T-helper 22 cell (primary cell): Measurements from ENCODE around the gene INPP5D.

Source experiments
- DNase-seq: peaks from one replicate; pipeline ENCODE4 v3.0.0-alpha.2; 2020; ENCODE audit warnings: low read depth

The INPP5D gene

DNA sequence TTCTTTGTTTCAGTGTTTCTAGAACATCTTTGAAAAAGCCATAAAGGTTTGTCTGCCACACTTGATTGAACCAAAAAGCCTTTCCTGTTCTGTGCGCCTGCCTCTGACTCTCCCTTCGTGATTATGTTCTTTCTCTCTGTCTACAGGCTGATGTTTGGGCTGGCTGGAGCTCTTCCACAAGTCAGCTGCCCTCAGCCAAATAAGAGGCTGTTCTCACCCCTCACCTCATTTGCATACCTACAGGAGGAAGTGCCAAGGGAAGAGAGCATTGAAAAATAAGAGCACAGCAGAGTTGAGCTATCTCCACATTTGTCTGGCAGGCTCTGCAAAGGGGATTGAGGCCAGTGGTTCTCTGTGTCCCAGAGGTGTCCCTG is 15.8 kb downstream of the INPP5D start:
- DNase-seq: no peak

DNA sequence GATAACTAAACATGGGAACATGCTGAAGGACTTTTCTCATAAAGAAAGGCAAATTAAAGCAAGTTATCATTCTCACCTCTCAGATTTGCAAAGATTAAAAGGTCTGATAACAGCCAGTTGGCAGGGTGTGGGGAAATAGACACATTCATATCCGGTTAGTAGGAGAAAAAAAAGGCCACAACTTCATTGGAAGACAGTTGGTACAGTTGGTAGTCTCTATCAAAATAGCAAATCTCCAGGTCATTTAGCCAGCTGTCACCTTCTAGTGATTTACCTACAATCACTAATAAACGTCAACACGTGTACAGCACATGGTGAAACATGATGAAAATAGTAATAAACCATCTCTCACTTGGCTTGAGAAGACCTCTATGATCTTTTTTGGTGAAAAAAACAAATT is 16.6 kb downstream of the INPP5D start:
- DNase-seq: no peak

DNA sequence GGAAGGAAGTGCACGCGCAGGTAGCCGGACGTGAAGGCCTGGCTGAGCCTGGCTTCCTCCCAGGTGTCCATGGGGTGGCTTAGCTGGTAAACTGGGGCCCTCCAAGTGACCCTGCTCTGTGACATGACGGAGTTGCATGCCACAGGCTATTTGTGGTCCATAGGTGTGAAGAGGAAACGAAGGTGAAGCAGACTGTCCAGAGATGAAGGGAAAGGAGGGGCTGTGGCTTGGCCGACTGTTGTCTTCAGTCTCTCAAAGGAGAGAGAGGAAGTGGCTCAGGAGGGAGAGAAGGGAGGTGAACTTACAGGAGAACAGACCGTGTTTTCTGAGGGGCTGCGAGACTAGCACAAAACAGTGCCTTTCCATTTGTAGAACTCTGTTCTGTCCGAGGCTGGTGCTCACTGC is 19.3 kb downstream of the INPP5D start:
- no peak for DNase-seq

- no peak for DNase-seq
Measured at GRCh38 chr2:233079953-233080835, 20.1 kb downstream of the INPP5D start.

GRCh38 chr2:233080836-233081229 is 20.7 kb downstream of the INPP5D start:
- no peak for DNase-seq

- DNase-seq: peak; percentile 63
Measured at GRCh38 chr2:233081232-233081730, 21.1 kb downstream of the INPP5D start.

DNA sequence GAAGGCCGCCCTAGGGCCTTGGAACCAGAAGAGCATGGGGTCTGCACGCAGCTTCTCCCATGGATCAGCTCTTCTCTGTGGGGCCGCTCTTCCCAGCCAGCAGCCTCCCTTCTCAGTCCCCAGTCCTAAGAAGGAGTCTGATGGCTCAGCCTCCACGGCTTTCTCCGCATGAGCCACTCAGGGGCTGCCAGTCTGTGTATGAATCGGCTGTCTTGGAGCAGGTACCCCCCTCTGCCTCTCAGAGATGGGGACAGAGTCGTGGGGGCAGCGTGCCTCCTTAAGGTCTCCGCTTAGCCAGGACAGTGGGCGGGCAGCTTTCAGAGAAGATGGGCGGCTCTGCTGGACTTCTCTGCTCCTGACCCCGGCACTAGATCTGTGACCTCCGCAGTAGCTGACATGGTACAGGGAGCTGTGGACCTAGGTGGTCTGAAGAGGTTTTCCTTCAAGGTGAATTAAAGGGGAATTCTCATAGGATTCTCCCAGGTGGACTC is 21.6 kb downstream of the INPP5D start:
- DNase-seq: no peak

- no peak for DNase-seq
Measured at GRCh38 chr2:233082222-233082930, 22.2 kb downstream of the INPP5D start.

DNA sequence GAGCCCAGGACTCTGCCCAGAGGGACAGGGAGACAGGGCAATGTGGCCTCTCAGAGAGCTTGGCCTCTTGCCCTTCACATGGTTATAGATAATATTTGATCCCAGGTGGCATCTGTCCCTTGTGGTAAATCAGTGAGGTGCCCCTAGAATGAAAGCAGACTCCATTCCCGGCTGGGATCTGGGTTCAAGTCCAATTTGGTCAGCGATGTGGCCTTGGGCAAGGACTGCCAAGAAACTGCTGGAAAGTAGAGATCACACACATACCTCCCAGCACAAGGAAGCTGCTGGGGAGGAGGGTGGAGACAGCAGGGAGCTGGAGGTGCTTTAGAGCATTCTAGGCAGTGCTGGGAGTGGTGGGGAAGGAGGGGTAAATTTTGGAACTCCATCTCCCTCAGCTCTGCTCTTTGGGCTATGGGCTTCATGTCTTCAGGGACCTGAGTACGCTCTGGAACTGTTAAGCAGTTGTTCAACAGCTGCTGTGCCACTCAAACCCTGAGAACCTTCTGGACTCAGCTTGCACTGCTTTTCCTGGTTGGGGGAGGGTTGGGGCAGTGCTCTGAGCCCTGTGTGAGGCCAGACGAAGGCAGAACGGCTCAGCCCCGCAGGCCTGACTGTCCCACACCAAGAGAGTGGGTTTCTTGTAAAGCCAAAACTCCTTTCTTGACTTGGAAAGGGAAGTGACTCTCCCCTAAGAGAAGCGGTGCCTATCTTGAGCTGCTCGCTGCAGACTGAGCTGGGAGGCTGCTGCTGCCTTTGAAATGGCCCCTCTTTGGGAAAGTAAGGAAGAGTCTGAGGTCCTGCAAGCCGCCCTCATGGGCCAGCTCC is 23.0 kb downstream of the INPP5D start:
- no peak for DNase-seq

DNA sequence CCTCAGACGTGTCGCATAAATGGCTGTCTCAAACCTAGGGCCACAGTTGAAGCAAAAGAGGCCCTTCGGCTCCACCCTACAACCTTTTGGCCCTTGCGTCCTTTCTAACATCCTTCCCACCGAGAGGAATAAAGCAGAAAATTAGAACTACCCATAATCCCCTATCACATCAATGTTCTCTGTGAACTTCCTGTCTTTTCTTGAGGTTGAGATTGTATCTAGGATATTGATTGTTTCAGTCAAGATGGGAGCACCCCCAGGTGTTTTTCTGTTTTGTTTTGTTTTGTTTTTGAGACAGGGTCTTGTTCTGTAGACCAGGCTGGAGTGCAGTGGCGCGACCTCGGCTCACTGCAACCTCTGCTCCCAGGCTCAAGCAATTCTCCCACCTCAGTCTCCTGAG is 23.6 kb downstream of the INPP5D start:
- DNase-seq: no peak

DNA sequence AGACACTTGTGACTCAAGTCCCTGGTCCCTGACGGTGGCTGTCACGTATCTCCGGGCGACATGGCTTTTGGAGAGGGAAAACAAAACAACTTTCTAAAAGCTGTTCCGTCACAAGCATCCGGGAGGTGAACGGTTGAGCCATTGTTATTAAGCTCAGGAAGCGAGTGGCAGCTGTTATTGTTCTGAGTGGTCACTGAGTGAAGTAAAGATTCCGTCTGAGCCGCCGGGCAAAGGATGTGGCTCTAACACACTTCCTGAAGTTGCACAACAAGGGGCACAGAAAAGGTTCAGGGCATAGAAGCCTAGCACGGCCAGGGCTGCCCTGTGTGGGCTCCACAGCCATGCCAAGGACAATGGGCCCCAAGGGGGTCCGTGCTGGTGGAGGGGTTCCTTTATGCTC is 24.3 kb downstream of the INPP5D start:
- no peak for DNase-seq

GRCh38 chr2:233085037-233085838 is 25.1 kb downstream of the INPP5D start:
- DNase-seq: no peak

GRCh38 chr2:233085839-233086150 is 25.7 kb downstream of the INPP5D start:
- no peak for DNase-seq

- no peak for DNase-seq
Measured at GRCh38 chr2:233087713-233088112, 27.6 kb downstream of the INPP5D start.

DNA sequence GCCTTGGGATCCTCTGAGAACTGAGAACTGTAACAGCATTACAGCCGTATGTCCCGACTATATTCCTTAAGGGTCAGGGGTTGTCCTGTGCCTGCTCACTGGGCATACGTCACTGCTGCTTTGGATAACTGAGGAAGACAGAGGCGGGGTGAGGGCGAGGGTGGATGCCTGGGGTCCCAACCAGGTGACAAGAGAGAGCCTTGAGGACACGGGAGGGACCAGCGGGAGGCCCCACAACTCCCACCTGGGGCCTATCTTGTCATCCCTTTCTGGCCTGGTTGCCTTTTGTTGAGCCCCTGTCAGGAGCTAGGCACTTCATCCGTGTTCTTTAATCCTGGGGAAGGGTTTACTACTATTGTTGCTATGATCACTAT is 28.8 kb downstream of the INPP5D start:
- DNase-seq: no peak

DNA sequence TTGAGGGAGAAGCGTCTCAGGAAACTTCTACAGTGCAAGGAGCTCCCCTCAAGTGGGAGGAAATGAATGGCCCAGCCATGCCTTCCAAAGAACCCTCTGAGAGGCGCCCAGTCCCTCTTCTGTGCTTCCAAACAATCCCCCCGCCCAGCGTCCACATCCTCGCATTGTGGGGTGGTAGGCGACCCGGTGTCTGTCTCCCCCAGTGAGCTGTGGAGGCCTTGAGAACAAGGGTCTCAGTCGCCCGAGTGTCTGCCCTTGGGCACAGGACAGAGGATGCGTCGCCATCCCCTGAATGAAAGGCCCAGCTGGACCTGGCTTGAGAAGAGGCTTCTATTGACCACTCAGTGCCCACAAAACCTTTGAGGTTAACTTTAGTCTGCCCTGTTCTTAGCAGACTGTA is 29.7 kb downstream of the INPP5D start:
- DNase-seq: no peak

- no peak for DNase-seq
Measured at GRCh38 chr2:233090879-233091278, 30.7 kb downstream of the INPP5D start.

GRCh38 chr2:233091595-233092375 is 31.6 kb downstream of the INPP5D start:
- DNase-seq: no peak

DNA sequence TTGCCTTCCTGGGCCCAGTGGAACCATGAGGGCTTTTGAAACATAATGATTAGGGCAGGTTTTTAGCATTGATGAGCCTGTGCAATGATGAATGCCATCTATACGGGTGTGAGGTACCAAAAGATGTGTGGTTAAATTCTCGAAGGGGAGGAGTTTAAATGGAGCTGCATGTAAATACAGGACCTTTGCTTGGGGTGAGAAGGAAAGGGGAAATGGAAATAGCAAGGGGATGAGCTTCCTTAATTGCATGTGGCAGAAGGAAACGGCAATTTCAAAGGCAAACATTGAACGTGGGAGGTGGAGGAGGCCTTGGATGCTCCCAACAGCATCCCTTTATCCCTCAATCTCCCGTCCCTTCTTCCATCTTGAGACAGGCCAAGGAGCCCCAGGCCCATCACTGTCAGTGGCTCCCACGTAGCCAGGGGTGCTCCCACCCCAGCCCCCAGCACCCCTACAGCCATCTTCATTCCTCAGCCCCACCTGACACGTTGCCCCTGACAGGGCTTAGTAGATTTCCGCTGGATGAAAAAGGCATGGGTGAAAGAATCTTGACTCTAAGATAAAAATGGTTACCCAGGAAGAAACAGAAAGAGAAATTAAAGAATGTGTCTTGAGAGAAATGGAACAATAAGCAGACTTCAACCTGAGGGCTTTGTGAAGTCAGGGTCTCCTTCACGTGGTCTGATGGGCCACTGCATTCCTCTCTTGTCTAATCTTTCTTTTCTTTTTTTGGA is 32.5 kb downstream of the INPP5D start:
- DNase-seq: no peak

- no peak for DNase-seq
Measured at GRCh38 chr2:233093166-233093448, 33.0 kb downstream of the INPP5D start.
